CD14-positive monocyte (primary cell): Measurements from ENCODE around the gene MDH1. TPM values are rescaled to one million over a fixed set of nuclear protein-coding genes. Genes with fewer than 3 reads are reported as not detected.

Experiments
- DNase-seq, 3 donors: peaks; one replicate each; pipeline ENCODE4 v3.0.0-alpha.2; 2011 to 2022
- H2AFZ ChIP-seq: 2 replicates; pipeline ENCODE4 v1.6.0; 2012; ENCODE audit warnings: mild to moderate bottlenecking, low read depth, low read length, inconsistent platforms; ENCODE audit not compliant: insufficient read depth, poor library complexity, severe bottlenecking
- H3K27ac ChIP-seq, 2 donors: 1 replicate in 1 of 2; 2 replicates in 1 of 2; pipeline ENCODE4 v1.5.1; 2012 to 2013; ENCODE audit warnings: low read length in 2 of 2, control low read depth in 1 of 2, inconsistent platforms in 1 of 2, low read depth in 1 of 2, mild to moderate bottlenecking in 1 of 2
- H3K27me3 ChIP-seq, 2 donors: one replicate each; pipeline versions ENCODE4 v1.6.0 to v1.6.1; 2011 to 2013; ENCODE audit warnings: low read length in 2 of 2; ENCODE audit not compliant: control insufficient read depth in 2 of 2, insufficient read depth in 2 of 2
- H3K36me3 ChIP-seq, 2 donors: replicated peaks in 1 of 2; 1 replicate in 1 of 2; 2 replicates in 1 of 2; pipeline versions ENCODE4 v1.5.1 to v1.6.1; 2012 to 2013; ENCODE audit warnings: low read length in 2 of 2, control low read depth in 1 of 2, inconsistent platforms in 1 of 2, mild to moderate bottlenecking in 1 of 2; ENCODE audit not compliant: insufficient read depth in 2 of 2, control insufficient read depth in 1 of 2
- H3K4me1 ChIP-seq, 2 donors: 1 replicate in 1 of 2; 2 replicates in 1 of 2; pipeline versions ENCODE4 v1.5.1 to v1.6.1; 2012 to 2013; ENCODE audit warnings: low read length in 2 of 2, control low read depth in 1 of 2, inconsistent platforms in 1 of 2, mild to moderate bottlenecking in 1 of 2, moderate library complexity in 1 of 2; ENCODE audit not compliant: insufficient read depth in 2 of 2, control insufficient read depth in 1 of 2
- H3K4me2 ChIP-seq: replicated peaks from 2 replicates; pipeline ENCODE3; 2012; ENCODE audit warnings: low read length, moderate library complexity, mild to moderate bottlenecking; ENCODE audit not compliant: poor library complexity, severe bottlenecking; ENCODE audit errors: extremely low read depth
- H3K4me3 ChIP-seq, 3 experiments: fragments of 200-600 bp in 1 of 3; sonication (generic) in 1 of 3; replicated peaks in 1 of 3; 1 replicate in 2 of 3; 2 replicates in 1 of 3; pipeline ENCODE4 v1.5.1; 2011 to 2013; ENCODE audit warnings: low read length in 3 of 3, mild to moderate bottlenecking in 3 of 3, control low read depth in 2 of 3, low read depth in 2 of 3, inconsistent platforms in 1 of 3, moderate library complexity in 1 of 3
- H3K79me2 ChIP-seq: 2 replicates; pipeline ENCODE4 v1.6.0; 2012; ENCODE audit warnings: mild to moderate bottlenecking, control low read depth, inconsistent platforms, low read length, moderate library complexity; ENCODE audit not compliant: insufficient read depth
- H3K9ac ChIP-seq: 2 replicates; pipeline ENCODE4 v1.6.0; 2017; ENCODE audit warnings: low read length, mild to moderate bottlenecking; ENCODE audit not compliant: insufficient read depth, poor library complexity, severe bottlenecking
- H3K9me3 ChIP-seq, 2 donors: replicated peaks in 1 of 2; 1 replicate in 1 of 2; 2 replicates in 1 of 2; pipeline versions ENCODE4 v1.5.1 to v1.6.1; 2012 to 2013; ENCODE audit warnings: low read length in 2 of 2, control low read depth in 1 of 2; ENCODE audit not compliant: control insufficient read depth in 1 of 2, insufficient read depth in 1 of 2
- H4K20me1 ChIP-seq: 2 replicates; pipeline ENCODE4 v1.6.0; 2012; ENCODE audit warnings: mild to moderate bottlenecking, low read length, control low read depth, moderate library complexity; ENCODE audit not compliant: insufficient read depth
- H3K27ac Mint-ChIP-seq, 7 donors: one replicate each; pipeline ENCODE4 v1.8.0; 2020; ENCODE audit warnings: mild to moderate bottlenecking in 7 of 7, mixed read lengths in 7 of 7, moderate library complexity in 6 of 7, inconsistent platforms in 2 of 7
- H3K27me3 Mint-ChIP-seq, 3 donors: one replicate each; pipeline ENCODE4 v1.8.0; 2021 to 2022; ENCODE audit warnings: low read depth in 3 of 3, mild to moderate bottlenecking in 3 of 3, mixed read lengths in 3 of 3, moderate library complexity in 3 of 3, inconsistent platforms in 1 of 3
- H3K36me3 Mint-ChIP-seq, 2 donors: one replicate each; pipeline ENCODE4 v1.8.0; 2020; ENCODE audit warnings: mixed read lengths in 2 of 2, inconsistent platforms in 1 of 2, mild to moderate bottlenecking in 1 of 2
- H3K4me1 Mint-ChIP-seq: one replicate; pipeline ENCODE4 v1.8.0; 2020; ENCODE audit warnings: mild to moderate bottlenecking, mixed read lengths
- H3K4me3 Mint-ChIP-seq, 2 donors: one replicate each; pipeline ENCODE4 v1.8.0; 2020; ENCODE audit warnings: mild to moderate bottlenecking in 2 of 2, mixed read lengths in 2 of 2, moderate library complexity in 1 of 2
- H3K9me3 Mint-ChIP-seq, 7 donors: one replicate each; pipeline ENCODE4 v1.8.0; 2020 to 2022; ENCODE audit warnings: mixed read lengths in 7 of 7, mild to moderate bottlenecking in 6 of 7, moderate library complexity in 6 of 7, inconsistent platforms in 2 of 7
- CTCF ChIP-seq: fragments of 200-600 bp; IDR thresholded peaks from one replicate; pipeline ENCODE4 v1.8.0; 2022; ENCODE audit warnings: antibody characterized with exemption, mild to moderate bottlenecking
- WGBS: methylation state at CpG from one replicate; pipeline ENCODE4 v1.1.5; 2013; ENCODE audit warnings: missing lambda C conversion rate; ENCODE audit not compliant: insufficient coverage; 5-methylcytosine and 5-hydroxymethylcytosine counted together
- intact Hi-C, 2 donors: fragments of 100-400 bp; cut with micrococcal nuclease; formaldehyde crosslinking; loops; one replicate each; pipeline versions ENCODE4 v1.15.0 to v1.15.1; 2023
- polyA plus RNA-seq, 3 donors: library from polyadenylated mRNA; depleted of rRNA in 1 of 3; unstranded in 2 of 3; stranded (reverse) in 1 of 3; fragments of 300-500 nt in 2 of 3; fragments of >200 nt in 1 of 3; fragmentation: Illumina TruSeq in 2 of 3; gene quantifications; 1 replicate in 2 of 3; 2 replicates in 1 of 3; pipeline ENCODE4 v1.2.3, GENCODE V29; 2012 to 2021

MDH1 gene
- polyA plus RNA-seq, 3 donors = 63.2 to 218 (median 197) TPM

- Histone ChIP-seq H3K36me3 (peaks cover 18 to 23% of the 10 kb centered on the region in 2 donors), H3K9me3 (no peaks in the 10 kb centered on the region), H3K9ac (no peak overlapping the region), H3K27ac (no peak overlapping the region), H3K27me3 (no peaks in the 10 kb centered on the region), H4K20me1 (no peaks in the 10 kb centered on the region), H3K4me2 (no peak overlapping the region), H3K4me3 (no peak overlapping the region), H2AFZ (no peak overlapping the region), H3K4me1 (no peaks in the 10 kb centered on the region), H3K79me2 (no peaks in the 10 kb centered on the region)
- Mint-ChIP-seq H3K9me3 (peaks cover 0 to 4% (median 2%) of the 10 kb centered on the region in 7 donors), H3K4me1 (no peaks in the 10 kb centered on the region), H3K27me3 (peaks cover 0 to 2% (median 0%) of the 10 kb centered on the region in 3 donors), H3K27ac (no peak overlapping the region), H3K36me3 (peaks cover 19 to 23% of the 10 kb centered on the region in 2 donors), H3K4me3 (no peak overlapping the region)
- no peak for DNase-seq
- intact Hi-C loops = no loop called here
- TF ChIP-seq CTCF = no peak
- no CpG with 5 or more reads among the region's 4 CpGs for WGBS
Observed at GRCh38 chr2:63610525-63610924, 21.8 kb downstream of the MDH1 start.

- no peak overlapping the region for H3K4me3 Mint-ChIP-seq
- H4K20me1 ChIP-seq = no peaks in the 10 kb centered on the region
- no peak overlapping the region for H3K27ac Mint-ChIP-seq
- H3K9ac ChIP-seq = no peak overlapping the region
- DNase-seq = no peak
- H3K4me1 ChIP-seq = no peaks in the 10 kb centered on the region
- no peak overlapping the region for H2AFZ ChIP-seq
- H3K27ac ChIP-seq = no peak overlapping the region
- WGBS = no CpG with 5 or more reads among the region's 2 CpGs
- intact Hi-C loops = no loop called here
- no peaks in the 10 kb centered on the region for H3K36me3 Mint-ChIP-seq
- no peaks in the 10 kb centered on the region for H3K27me3 ChIP-seq
- no peak for TF ChIP-seq CTCF
- no peaks in the 10 kb centered on the region for H3K4me1 Mint-ChIP-seq
- no peaks in the 10 kb centered on the region for H3K79me2 ChIP-seq
- peaks cover 0 to 4% (median 0%) of the 10 kb centered on the region in 3 donors for H3K27me3 Mint-ChIP-seq
- no peak overlapping the region for H3K4me2 ChIP-seq
- no peaks in the 10 kb centered on the region for H3K9me3 ChIP-seq
- no peak overlapping the region for H3K4me3 ChIP-seq
- H3K36me3 ChIP-seq = no peaks in the 10 kb centered on the region
- peaks cover 0 to 2% (median 0%) of the 10 kb centered on the region in 7 donors for H3K9me3 Mint-ChIP-seq
Observed at GRCh38 chr2:63613391-63613901, 24.7 kb downstream of the MDH1 start.
